GM19240 (cell line): ENCODE results near the gene SPOP.
"Not testable (repeated sequence)": the region's sequence is repeated elsewhere in the genome, so short reads cannot be mapped to it uniquely, and the experiment has no call there.

Source experiments
- DNase-seq: peaks from one replicate; pipeline ENCODE4 v3.0.0; 2011; ENCODE audit warnings: low spot score; ENCODE audit not compliant: insufficient read length

SPOP gene

GRCh38 chr17:49552070-49552751, 125.7 kb downstream of the SPOP start:
- no peak for DNase-seq

- no peak for DNase-seq
These were observed 126.5 kb downstream of the SPOP start for GRCh38 chr17:49551221-49552069.

GRCh38 chr17:49550764-49551163, 127.1 kb downstream of the SPOP start:
- not testable (repeated sequence) for DNase-seq

- no peak for DNase-seq
These were observed 127.9 kb downstream of the SPOP start for GRCh38 chr17:49549691-49550678.

- no peak for DNase-seq
These were observed 128.6 kb downstream of the SPOP start for GRCh38 chr17:49549311-49549605.
